Muscle layer of colon (tissue), 2 donors: ENCODE data around the gene THOC2.
"Not testable (repeated sequence)": the region's sequence is repeated elsewhere in the genome, so short reads cannot be mapped to it uniquely, and the experiment has no call there.

Source experiments
- H3K27ac ChIP-seq: one replicate; pipeline ENCODE4 v1.7.0; 2013; ENCODE audit warnings: low read depth, mild to moderate bottlenecking, low read length, moderate library complexity
- H3K27me3 ChIP-seq, 2 donors: one replicate each; pipeline ENCODE4 v1.7.0; 2013; ENCODE audit warnings: low read length in 2 of 2, mild to moderate bottlenecking in 2 of 2; ENCODE audit not compliant: insufficient read depth in 2 of 2, control insufficient read depth in 1 of 2
- H3K36me3 ChIP-seq: one replicate; pipeline ENCODE4 v1.7.0; 2013; ENCODE audit warnings: mild to moderate bottlenecking, low read length; ENCODE audit not compliant: insufficient read depth
- H3K4me1 ChIP-seq: one replicate; pipeline ENCODE4 v1.7.0; 2013; ENCODE audit warnings: mild to moderate bottlenecking, low read length; ENCODE audit not compliant: insufficient read depth
- H3K4me3 ChIP-seq, 2 donors: one replicate each; pipeline ENCODE4 v1.7.0; 2013; ENCODE audit warnings: low read length in 2 of 2, low read depth in 1 of 2, mild to moderate bottlenecking in 1 of 2, moderate library complexity in 1 of 2
- H3K9ac ChIP-seq: one replicate; pipeline ENCODE4 v1.7.0; 2013; ENCODE audit warnings: low read length
- H3K9me3 ChIP-seq: one replicate; pipeline ENCODE4 v1.7.0; 2013; ENCODE audit warnings: mild to moderate bottlenecking, low read length
- donor health status: abdominal sarcoma.
- donor health status: Adenocarcinoma of cecum.

The THOC2 gene

GRCh38 chrX:123695242-123695641, 37.6 kb downstream of the THOC2 start:
- Histone ChIP-seq H3K4me3 (no peak overlapping the region), H3K9me3 (no peaks in the 10 kb centered on the region), H3K4me1 (no peaks in the 10 kb centered on the region), H3K36me3 (peaks cover 8% of the 10 kb centered on the region), H3K27me3 (no peaks in the 10 kb centered on the region), H3K9ac (no peak overlapping the region), H3K27ac (no peak overlapping the region)

- Histone ChIP-seq H3K27me3 (no peaks in the 10 kb centered on the region), H3K4me1 (no peaks in the 10 kb centered on the region), H3K4me3 (no peak overlapping the region), H3K27ac (no peak overlapping the region), H3K36me3 (peaks cover 9% of the 10 kb centered on the region), H3K9me3 (no peaks in the 10 kb centered on the region), H3K9ac (no peak overlapping the region)
These were observed 41.1 kb downstream of the THOC2 start for GRCh38 chrX:123691776-123692175.

- H3K4me3 ChIP-seq, result no peak overlapping the region
- no peak overlapping the region for H3K9ac ChIP-seq
- no peak overlapping the region for H3K27ac ChIP-seq
- no peaks in the 10 kb centered on the region for H3K9me3 ChIP-seq
- no peaks in the 10 kb centered on the region for H3K4me1 ChIP-seq
- H3K36me3 ChIP-seq, result peaks cover 9% of the 10 kb centered on the region
- no peaks in the 10 kb centered on the region for H3K27me3 ChIP-seq
These were observed 44.3 kb downstream of the THOC2 start for GRCh38 chrX:123688524-123688923.

- Histone ChIP-seq H3K27ac (no peak overlapping the region), H3K4me3 (no peak overlapping the region), H3K4me1 (no peaks in the 10 kb centered on the region), H3K9me3 (no peaks in the 10 kb centered on the region), H3K9ac (no peak overlapping the region), H3K27me3 (no peaks in the 10 kb centered on the region), H3K36me3 (peaks cover 1% of the 10 kb centered on the region)
These were observed 47.6 kb downstream of the THOC2 start for GRCh38 chrX:123685232-123685631.

- peaks cover 4% of the 10 kb centered on the region for H3K36me3 ChIP-seq
- no peak overlapping the region for H3K4me3 ChIP-seq
- no peaks in the 10 kb centered on the region for H3K4me1 ChIP-seq
- no peak overlapping the region for H3K9ac ChIP-seq
- no peak overlapping the region for H3K27ac ChIP-seq
- no peaks in the 10 kb centered on the region for H3K27me3 ChIP-seq
- H3K9me3 ChIP-seq, result no peaks in the 10 kb centered on the region
These were observed 50.7 kb downstream of the THOC2 start for GRCh38 chrX:123682186-123682585.

- not testable (repeated sequence) for H3K36me3 ChIP-seq, H3K4me1 ChIP-seq, H3K27me3 ChIP-seq, H3K9ac ChIP-seq, H3K4me3 ChIP-seq, H3K9me3 ChIP-seq, H3K27ac ChIP-seq
These were observed 53.0 kb downstream of the THOC2 start for GRCh38 chrX:123679733-123680460.

- Histone ChIP-seq H3K4me1 (no peaks in the 10 kb centered on the region), H3K27ac (no peak overlapping the region), H3K9me3 (no peaks in the 10 kb centered on the region), H3K9ac (no peak overlapping the region), H3K27me3 (no peaks in the 10 kb centered on the region), H3K36me3 (peaks cover 4% of the 10 kb centered on the region), H3K4me3 (no peak overlapping the region)
These were observed 57.7 kb downstream of the THOC2 start for GRCh38 chrX:123675154-123675553.

GRCh38 chrX:123673813-123674212, 59.0 kb downstream of the THOC2 start:
- Histone ChIP-seq H3K4me3 (no peak overlapping the region), H3K27ac (no peak overlapping the region), H3K4me1 (no peaks in the 10 kb centered on the region), H3K27me3 (no peaks in the 10 kb centered on the region), H3K36me3 (peaks cover 4% of the 10 kb centered on the region), H3K9ac (no peak overlapping the region), H3K9me3 (no peaks in the 10 kb centered on the region)

- H3K36me3 ChIP-seq, result peaks cover 6% of the 10 kb centered on the region
- no peak overlapping the region for H3K4me3 ChIP-seq
- H3K27ac ChIP-seq, result no peak overlapping the region
- no peak overlapping the region for H3K9ac ChIP-seq
- H3K27me3 ChIP-seq, result no peaks in the 10 kb centered on the region
- H3K9me3 ChIP-seq, result no peaks in the 10 kb centered on the region
- no peaks in the 10 kb centered on the region for H3K4me1 ChIP-seq
These were observed 67.7 kb downstream of the THOC2 start for GRCh38 chrX:123665197-123665596.

- not testable (repeated sequence) for H3K4me3 ChIP-seq, H3K9ac ChIP-seq
These were observed 68.2 kb downstream of the THOC2 start for GRCh38 chrX:123664467-123665167.

GRCh38 chrX:123663720-123664119, 69.1 kb downstream of the THOC2 start:
- H3K4me1 ChIP-seq, H3K9ac ChIP-seq, H3K27ac ChIP-seq, H3K4me3 ChIP-seq, H3K9me3 ChIP-seq, H3K36me3 ChIP-seq, H3K27me3 ChIP-seq: not testable (repeated sequence)

More at GRCh38 chrX:123664467-123665167, 68.2 kb downstream of the THOC2 start:
- not testable (repeated sequence) for H3K4me1 ChIP-seq, H3K27me3 ChIP-seq, H3K27ac ChIP-seq, H3K9me3 ChIP-seq, H3K36me3 ChIP-seq

- H3K9me3 ChIP-seq, H3K4me3 ChIP-seq, H3K9ac ChIP-seq, H3K27me3 ChIP-seq, H3K27ac ChIP-seq, H3K4me1 ChIP-seq, H3K36me3 ChIP-seq: not testable (repeated sequence)
These were observed 76.3 kb downstream of the THOC2 start for GRCh38 chrX:123656507-123656906.
